Ramos (cell line): Measurements from ENCODE around the gene FHIT.

ENCODE experiments used
- in situ Hi-C: fragments of 300-500 bp; cut with MboI; formaldehyde crosslinking; loops from one replicate; pipeline ENCODE4 v1.14.3; 2022; ENCODE audit warnings: low sequenced_read_pairs; ENCODE audit not compliant: unreplicated experiment

The FHIT gene

DNA sequence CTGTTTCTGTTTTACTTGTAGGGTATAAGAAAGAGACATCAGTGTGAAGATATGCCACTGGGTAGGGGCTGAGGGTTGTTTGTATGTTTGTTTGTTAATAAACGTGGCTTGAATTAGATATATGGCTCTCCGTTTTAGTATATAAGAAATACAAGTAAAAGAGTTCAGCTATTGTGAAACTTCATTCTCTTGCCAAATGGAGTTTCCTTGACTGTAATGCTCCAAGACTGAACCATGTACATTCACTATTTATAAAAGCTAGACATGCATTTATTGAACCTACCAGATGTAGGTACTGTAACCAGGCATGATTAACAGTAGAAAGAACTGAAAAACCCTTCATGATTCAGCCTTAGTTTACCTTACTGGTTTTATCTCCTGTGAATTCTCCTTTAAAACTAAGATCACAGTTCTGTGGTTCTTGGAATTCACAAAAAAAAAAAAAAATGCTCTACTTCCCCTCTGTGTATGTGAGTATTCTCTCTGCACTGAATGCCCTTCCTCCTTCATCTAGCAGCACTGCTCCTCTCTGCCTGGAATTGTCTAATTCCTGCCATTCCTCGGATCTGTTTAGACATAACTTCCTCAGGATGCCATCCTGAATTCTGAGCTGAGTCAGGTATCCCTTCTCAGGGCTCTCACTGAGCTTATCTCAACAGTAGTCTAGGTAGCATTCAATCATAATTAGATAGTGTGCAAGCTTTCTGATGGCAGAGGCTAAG lies 504.4 kb downstream of the FHIT start:
- in situ Hi-C loops: no loop called here

DNA sequence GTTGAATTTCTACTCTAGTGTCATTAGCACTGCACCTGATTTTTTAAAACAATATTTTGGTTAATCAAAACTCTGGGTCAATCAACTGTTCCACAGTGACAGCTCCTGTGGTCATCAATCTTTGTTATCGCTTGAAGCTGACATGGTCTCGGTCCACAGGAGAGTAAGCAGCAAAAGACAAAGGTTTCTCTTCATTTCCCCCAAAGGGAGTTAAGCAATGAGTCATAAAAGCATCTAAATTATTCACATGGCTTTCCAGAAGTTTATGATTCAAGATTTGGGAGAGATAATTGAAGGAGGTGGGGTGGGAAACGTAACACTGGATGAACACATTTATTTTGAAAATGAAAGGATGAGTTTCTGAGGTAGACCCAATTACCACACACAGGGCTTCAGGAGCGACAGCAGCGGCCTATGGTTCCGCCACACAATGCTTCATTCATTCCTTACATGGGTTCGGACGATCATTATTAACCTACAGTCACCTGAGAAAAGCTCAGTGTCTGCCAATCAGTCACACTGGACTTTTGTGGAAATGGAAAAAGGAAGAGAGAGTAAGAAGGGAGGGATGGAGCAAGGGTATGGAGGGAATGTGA lies 505.1 kb downstream of the FHIT start:
- in situ Hi-C loops: no loop called here

DNA sequence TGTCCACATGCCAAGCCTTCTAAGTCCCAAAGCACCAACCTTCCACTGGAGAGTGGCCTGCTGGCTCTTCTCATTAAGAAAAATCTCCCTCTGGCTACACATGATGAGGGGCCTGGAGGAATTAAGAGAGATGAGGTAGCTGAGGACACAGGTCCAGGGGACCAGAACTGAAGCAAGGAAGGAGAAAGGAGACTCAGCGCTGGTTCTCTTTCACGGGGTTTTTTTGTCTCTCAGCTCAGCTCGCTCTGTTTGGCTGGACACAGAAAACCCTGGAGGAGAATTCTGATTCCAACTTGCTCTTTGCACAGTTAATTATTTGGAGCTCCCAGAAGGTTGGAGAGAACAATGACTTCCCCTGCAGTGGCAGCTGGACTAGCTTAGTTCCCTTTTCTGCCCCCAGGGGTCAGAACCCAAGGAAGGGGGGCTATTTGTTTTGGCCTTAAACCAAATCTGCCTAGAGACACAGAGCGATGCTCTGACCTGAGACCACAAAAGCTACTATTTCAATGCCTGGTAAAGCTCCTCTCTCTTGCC lies 507.6 kb downstream of the FHIT start:
- in situ Hi-C loops: no loop called here

DNA sequence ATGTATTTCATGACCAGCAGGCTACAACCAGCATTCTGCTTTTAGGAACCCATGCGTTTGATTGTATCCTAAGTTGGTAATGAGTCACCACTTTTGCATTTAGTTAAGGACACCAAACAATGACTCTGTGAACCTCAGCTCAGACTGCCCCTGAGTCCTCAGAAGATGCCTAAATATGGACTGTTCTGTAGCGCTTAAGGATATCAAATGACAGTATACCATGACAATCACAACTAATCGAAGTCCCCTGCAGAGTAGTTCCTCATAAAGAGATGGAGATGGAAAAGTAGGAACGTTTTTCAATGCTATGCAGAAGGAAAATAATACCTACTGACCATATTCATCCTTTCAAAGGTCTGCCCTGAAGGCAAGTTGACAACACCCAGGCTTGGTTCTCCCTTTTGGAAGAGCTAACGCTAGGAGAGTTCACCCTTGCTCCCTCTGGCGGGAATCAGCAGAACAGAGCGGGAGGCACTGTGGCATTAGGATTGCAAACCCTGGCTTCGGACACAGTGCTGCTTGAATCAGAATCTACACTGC lies 508.6 kb downstream of the FHIT start:
- in situ Hi-C loops: no loop called here

DNA sequence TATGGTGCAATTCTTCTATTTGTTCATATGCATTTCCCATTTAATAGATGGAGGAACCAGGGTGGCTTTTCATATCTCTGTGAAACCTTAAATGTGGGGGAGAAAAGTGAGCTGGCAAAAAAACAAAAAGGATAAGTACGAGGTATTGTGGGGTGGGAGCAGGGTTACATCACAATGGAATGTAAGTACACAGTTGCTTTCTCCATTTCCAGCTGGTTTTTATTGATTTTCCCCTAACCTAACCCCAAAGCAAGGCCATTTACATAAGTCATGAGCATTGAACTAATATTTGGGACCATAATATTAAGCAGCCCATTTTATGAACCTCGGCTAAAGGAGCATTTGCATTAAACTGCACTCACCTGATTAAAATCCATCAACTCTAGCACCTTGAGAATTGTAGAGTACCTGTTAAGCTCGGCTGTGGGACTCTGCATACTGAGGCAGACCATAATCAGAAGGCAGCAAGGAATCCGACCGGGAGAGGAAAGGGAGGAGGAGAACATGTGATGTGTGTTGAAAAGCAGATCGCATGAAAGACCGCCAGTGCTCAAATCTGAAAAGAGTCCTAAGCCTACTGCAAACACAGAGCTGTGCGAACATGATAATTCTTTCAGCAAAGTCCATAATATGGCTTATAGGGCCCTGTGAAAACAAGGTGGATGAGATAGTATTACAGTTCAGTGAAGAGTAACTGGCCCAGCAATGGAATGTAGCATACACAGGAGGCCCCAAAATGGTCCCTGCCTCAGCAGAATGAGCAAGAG lies 513.4 kb downstream of the FHIT start:
- in situ Hi-C loops: no loop called here

DNA sequence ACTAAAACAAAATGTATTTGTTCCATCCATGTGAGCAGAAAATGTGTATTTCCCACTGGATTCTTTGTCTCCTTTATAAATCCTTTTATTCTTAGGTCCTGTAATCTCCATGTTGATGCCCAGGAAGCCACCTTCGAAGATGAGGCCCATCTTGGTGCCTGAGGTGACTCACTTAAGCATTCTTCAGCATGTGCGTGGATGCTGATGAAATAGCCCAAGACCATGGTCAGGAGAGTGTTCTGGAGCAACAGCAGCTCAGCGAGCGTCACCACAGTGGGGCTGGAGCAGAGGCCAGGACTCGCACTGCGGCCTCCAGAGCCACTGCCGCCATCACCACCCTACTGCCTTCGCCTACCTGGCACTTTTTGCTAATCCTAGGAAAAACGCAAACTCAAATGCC lies 520.9 kb downstream of the FHIT start:
- in situ Hi-C loops: no loop called here

DNA sequence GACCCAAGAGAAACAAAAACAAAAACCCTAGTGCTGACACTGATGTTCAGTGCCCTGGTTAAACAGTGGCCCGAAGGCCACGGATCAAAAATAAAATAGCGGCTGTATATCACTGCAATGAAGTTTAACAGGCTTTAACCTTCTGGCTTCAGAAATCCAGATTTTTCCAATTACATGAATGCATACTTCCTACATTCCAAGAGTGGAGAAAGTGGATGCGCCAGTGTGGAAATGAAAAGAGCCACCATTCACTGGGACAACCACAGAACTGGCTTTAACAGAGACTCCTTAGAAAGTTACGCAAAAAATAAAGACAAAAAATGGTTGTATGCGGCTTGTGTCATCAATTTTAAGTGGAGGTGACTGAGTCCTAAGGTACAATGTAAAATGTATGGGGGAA lies 522.2 kb downstream of the FHIT start:
- in situ Hi-C loops: no loop called here

DNA sequence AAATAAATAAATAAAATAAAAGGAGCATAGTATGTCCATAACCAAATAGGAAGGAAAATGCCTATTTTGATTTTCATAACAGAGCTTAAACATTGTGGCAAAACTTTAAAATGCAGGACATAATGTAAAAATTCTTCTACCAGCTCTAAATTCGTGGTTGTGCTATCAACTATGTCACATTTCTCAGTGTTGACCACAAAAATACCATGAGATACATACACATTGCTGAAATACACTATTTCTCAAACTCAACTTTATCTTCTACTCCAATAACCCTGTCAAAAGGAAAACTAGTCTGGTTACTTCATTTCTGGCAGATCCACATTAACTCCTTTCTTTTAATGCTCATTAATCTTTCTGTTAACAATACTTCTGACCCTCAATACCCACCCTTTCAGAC lies 523.2 kb downstream of the FHIT start:
- in situ Hi-C loops: no loop called here

DNA sequence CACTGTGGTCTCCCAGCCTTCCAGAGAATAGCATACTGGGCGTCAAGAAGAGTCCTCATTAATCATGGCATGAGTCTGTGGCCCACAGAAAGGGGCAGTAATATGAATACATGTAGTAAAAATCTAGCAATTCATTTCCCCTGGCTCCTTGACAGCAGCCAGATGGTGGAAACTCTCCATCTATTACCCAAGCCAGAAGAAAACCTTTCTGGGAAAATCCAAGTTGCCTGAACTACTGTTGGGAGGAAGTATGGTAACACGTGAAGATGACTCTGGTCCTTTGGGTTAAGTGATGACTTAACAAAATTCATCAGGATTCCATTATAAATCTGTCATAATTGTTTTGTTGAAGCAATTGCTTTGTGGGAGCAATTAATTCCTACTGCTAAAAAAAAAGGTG lies 530.5 kb downstream of the FHIT start:
- in situ Hi-C loops: no loop called here

DNA sequence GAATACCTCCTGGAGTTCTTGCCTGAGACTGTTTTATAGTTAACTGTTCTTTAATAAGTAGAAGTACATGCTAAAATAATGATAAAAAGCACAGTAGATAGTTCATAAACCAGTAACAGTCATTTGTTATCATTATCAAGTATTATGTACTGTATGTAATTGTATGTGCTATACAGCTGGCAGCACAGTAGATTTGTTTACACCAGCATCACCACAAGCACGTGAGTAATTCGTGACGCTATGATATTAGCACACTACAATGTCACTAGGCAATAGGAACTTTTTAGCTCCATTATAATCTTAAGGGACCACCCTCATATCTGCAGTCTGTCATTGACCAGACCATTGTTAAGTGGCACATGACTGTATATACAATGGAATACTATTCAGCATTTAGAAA lies 534.7 kb downstream of the FHIT start:
- in situ Hi-C loops: no loop called here

DNA sequence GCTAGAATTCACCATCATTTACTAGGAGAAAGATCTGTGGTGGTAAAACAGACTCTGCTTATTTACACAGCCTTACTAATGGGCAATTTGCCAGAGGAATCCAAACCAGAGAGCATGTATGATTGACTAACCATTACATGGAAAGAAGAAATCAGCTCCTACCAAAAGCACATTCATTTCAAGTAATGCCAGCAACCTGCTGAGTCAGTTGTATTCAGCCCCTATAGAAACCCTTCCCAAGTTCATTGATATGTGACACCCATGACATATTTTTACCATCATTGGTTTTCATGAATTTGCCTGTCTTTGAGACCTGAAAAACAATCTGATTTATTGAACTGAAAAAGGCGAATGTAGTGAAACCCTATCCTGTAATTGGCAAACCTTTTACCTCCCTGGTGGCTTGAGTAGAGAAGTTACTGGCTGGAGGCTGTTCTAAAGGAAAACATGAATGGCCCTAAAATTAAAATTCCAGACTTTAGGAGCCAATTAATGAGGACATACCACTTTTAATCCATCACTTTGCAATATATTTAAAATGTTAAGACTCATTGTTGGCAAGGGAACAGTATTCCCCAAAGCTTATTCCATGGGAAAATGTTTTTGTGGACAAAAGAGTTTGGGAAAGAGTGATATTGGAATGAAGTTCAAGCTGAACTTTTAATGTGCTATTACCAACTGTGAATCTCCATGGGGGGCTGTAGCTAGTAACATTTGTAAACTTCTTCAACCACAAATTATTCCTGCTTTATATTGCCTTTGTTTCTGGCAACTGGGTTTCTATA lies 542.9 kb downstream of the FHIT start:
- in situ Hi-C loops: no loop called here

DNA sequence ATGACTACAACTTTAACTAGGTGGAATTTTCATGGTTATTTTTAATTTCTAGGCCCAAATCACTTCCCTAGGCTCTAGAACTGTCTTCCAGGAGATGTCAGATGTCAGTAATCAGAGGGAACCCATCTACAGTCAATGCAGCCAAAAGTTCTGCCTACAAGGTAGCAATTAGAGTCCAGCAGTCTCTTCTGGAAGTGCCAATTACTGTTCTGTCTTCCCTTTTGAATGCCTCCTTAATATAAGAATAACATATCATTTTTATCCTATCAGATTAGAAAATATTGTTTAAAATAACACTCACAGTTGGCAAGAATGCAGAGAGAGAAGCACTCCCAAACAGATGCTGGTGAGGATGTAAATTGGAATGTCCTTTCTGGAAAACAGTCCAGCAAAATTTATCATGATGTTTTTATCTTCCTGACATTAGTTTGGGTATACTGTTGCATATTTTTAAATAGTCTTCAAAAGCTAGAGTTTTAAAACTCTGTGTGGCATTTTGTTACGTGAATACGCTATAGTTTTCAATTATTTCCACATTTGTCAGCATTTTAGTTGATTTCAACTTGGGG lies 543.7 kb downstream of the FHIT start:
- in situ Hi-C loops: no loop called here

DNA sequence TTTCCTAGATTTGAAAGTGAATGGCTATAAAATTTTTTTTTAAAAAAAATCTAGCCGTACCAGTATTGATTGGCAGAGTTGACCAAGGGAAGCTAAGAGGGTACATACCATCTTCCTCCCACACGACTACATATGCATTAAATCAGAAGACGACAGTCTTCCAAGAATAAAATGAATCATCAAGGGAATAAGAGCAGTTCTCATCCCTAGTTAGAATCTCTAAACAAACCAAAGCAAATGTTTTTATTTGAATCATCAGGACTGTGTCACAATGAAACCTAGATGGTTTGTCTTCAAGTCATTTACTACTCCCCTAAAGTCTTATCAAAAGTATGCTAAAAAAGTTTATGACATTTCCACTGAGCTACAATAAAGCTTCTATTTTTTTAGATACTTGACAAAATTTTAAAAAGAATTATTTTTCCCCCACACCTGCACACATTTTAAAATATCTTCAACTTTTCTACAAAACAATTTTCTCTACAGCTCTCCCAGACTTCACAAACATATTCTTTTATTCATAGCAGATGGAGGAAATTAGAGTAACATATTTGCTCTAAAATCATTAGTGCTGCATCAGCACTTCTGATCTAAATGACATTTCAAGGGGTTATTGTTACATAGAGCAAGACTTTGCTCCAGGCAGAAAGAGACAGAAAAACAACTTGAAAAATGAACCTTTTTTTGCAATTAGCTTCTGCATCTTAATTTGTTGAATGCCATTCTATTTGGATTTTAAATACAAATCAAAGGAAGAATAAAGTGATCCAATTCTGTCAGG lies 547.1 kb downstream of the FHIT start:
- in situ Hi-C loops: no loop called here

DNA sequence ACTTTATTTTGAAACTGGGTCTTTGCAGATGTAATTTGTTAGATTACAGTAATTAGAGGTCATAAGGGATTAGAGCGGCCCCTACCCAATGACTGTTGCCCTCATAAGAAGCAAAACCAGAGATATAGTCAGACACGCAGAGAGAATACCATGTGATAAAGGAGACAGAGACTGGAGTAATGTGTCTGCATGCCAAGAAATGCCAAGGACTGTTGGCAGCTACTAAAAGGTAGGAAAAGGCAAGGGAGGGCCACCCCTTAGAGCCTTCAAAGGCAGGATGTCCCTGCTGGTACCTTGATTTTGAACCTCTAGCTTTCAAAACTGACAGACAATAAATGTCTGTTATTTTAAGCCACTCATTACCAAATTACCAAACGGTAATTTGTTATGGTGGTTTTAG lies 548.2 kb downstream of the FHIT start:
- in situ Hi-C loops: no loop called here

DNA sequence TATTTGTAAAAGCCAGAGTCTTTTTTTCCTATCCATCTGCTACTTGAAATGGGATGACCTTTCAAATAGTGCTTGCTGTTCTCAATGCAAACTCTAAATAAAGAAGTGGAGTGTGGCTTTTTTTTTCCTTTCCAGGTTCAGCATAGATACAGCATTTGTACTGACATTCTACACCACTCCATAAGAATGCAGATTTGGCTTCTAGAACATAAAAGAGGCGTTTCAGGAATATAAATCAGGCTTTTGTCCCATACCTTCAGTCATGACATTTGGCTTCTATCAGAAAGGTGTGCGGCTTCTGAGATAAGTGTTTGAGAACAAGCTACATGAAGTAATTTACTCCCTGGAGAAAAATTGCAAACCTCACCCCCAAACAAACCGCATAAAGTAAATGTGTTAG lies 553.1 kb downstream of the FHIT start:
- in situ Hi-C loops: no loop called here

DNA sequence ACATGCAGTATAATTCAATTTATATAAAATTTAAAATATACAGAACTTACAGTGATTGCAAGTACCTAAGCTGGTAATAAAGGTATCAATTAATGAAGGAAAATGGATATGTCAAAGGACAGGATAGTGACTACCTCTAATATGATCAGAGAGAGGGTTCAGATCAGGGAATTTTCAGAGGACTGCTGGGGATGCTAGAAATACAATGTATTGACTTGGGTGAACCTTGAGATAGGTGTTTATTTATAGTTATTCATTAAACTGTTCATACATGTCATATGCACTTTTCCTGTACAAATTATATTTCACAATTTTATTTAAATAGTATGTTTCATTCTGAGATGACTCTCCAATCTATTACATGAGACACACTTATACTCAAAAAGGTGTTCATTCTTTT lies 554.1 kb downstream of the FHIT start:
- in situ Hi-C loops: no loop called here

DNA sequence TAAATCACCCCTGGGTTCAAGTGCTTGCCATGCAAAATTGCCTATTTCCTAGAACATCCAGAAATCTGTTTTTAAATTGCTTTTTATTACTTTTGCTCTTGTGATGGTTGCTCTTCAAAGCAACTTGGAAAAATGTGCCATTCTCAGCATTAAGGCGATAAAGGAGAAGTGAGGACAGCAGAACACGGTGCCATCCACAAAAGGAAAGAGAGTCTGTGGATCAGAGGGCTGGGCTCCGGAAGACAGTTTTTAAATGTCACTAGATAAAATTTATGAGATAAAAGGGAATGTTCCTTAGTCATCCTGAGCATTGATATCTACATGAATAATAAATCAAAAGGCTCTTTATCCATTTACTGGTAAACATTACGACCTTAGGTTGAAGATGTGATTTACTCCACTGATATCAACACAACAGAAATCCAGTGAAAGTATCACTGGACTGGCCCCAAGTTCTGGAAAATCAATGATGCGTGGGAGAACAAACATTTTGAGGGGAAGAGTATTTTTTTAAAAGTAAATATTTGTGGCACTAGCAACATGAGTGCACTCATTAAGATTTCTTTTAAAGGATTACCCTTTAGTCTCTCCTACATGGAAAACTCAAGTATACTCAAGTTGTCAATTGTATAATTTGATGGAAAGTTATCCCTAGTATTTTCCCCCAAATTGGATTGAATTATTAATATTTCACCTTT lies 554.7 kb downstream of the FHIT start:
- in situ Hi-C loops: no loop called here

DNA sequence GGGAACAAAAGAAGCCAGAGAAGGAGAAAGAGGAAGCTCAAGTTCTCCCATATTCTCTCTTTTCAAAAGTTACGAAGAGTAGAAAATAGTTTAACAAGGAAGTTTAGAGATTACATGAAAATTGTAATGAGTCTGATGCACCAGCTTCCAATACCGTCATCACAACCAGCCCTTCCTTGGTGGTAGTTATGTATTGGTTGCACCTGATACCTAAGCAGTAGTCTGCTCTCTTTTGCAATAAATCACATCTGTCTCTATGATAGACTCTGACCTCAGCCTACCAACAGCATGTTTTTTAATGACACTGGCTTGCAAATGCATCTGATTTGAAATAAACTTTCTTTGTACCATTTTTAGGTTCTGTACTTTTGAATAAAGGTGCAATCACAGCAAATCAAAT lies 575.8 kb downstream of the FHIT start:
- in situ Hi-C loops: no loop called here

DNA sequence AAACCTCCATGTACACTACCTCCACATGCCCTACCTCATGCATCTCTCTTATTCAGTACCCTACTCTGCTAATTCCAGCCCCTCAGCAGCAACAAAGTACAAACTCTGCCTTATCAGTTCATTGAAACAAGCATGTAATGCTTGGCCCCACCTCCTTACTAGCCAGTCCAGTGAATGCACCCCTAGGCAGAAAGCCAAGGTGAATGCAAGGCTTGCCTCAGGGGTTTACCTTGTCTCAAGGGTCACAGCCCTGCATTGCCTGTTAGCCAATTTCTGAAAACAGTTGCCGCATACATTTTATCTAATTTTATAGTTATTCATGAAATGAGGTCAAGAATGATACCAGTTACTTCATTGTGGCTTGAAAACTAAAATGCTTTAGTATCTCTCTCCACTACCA lies 576.4 kb downstream of the FHIT start:
- in situ Hi-C loops: no loop called here
